SK-N-SH (cell line): ENCODE data around the gene MRPL27. TPM values are rescaled to one million over a fixed set of nuclear protein-coding genes. Genes with fewer than 3 reads are reported as not detected.

Source experiments
- CTCF ChIA-PET: fragments of 300-600, 350-600 bp; formaldehyde crosslinking; extraction: SDS; loops from one replicate; lab custom pipeline; 2021; lab: Yijun Ruan, JAX
- POLR2A ChIA-PET: fragments of 350-600 bp; sonication (Branson Sonifier 250); formaldehyde crosslinking; extraction: SDS; loops from one replicate; lab custom pipeline; 2020; ENCODE audit warnings: antibody characterized with exemption, inconsistent platforms; lab: Yijun Ruan, JAX
- DNase-seq: peaks from one replicate; pipeline ENCODE4 v3.0.0; 2012
- H2AFZ ChIP-seq: fragments of 200-600 bp; sonication (generic); 2 replicates; pipeline ENCODE4 v1.8.1; 2016; ENCODE audit warnings: antibody characterized with exemption, mild to moderate bottlenecking, low read depth
- H3F3A ChIP-seq: fragments of 200-600 bp; sonication (generic); replicated peaks from 2 replicates; pipeline ENCODE3; 2016; ENCODE audit warnings: antibody characterized with exemption, mild to moderate bottlenecking; ENCODE audit not compliant: insufficient read depth
- H3K27ac ChIP-seq, 2 experiments: fragments of 200-500 bp in 1 of 2; fragments of 200-600 bp in 1 of 2; sonication (Bioruptor generic) in 1 of 2; sonication (generic), shearing (Covaris generic) in 1 of 2; 2 replicates each; pipeline versions ENCODE4 v1.5.1 to v1.6.1; 2014 to 2016; ENCODE audit warnings: low read depth in 2 of 2, inconsistent platforms in 1 of 2, low read length in 1 of 2, mild to moderate bottlenecking in 1 of 2, mixed read lengths in 1 of 2
- H3K27me3 ChIP-seq: fragments of 200-600 bp; sonication (generic), shearing (Covaris generic); 2 replicates; pipeline ENCODE4 v1.6.1; 2016; ENCODE audit warnings: mixed run types; ENCODE audit not compliant: insufficient read depth
- H3K36me3 ChIP-seq, 2 experiments: fragments of 200-500 bp in 1 of 2; fragments of 200-600 bp in 1 of 2; sonication (Bioruptor generic) in 1 of 2; sonication (generic) in 1 of 2; replicated peaks in 1 of 2; 2 replicates each; pipeline versions ENCODE3 to v1.5.1; 2014 to 2016; ENCODE audit warnings: low read length in 1 of 2, mild to moderate bottlenecking in 1 of 2; ENCODE audit not compliant: insufficient read depth in 2 of 2, control insufficient read depth in 1 of 2
- H3K4me1 ChIP-seq, 2 experiments: fragments of 200-500 bp in 1 of 2; fragments of 200-600 bp in 1 of 2; sonication (Bioruptor generic) in 1 of 2; sonication (generic), shearing (Covaris generic) in 1 of 2; 2 replicates each; pipeline versions ENCODE4 v1.5.1 to v1.6.1; 2014 to 2016; ENCODE audit warnings: low read depth in 1 of 2, low read length in 1 of 2, mixed run types in 1 of 2; ENCODE audit not compliant: insufficient read depth in 2 of 2, control insufficient read depth in 1 of 2
- H3K4me2 ChIP-seq: fragments of 200-600 bp; sonication (generic), shearing (Covaris generic); 2 replicates; pipeline ENCODE4 v1.6.1; 2017; ENCODE audit warnings: mixed run types
- H3K4me3 ChIP-seq, 2 experiments: fragments of 200-500 bp in 1 of 2; fragments of 200-600 bp in 1 of 2; sonication (Bioruptor generic) in 1 of 2; sonication (generic), shearing (Covaris generic) in 1 of 2; 2 replicates each; pipeline versions ENCODE4 v1.5.1 to v1.8.1; 2014 to 2016; ENCODE audit warnings: low read depth in 2 of 2, inconsistent platforms in 1 of 2, low read length in 1 of 2, mild to moderate bottlenecking in 1 of 2, mixed read lengths in 1 of 2, moderate library complexity in 1 of 2
- H3K79me2 ChIP-seq: fragments of 200-600 bp; sonication (generic); 2 replicates; pipeline ENCODE4 v1.8.1; 2017; ENCODE audit warnings: mild to moderate bottlenecking; ENCODE audit not compliant: insufficient read depth
- H3K9ac ChIP-seq: fragments of 200-600 bp; sonication (generic); 2 replicates; pipeline ENCODE4 v1.6.1; 2017; ENCODE audit warnings: mixed run types
- H3K9me2 ChIP-seq: fragments of 200-600 bp; sonication (generic); 2 replicates; pipeline ENCODE4 v1.6.1; 2017; ENCODE audit warnings: mixed run types
- H3K9me3 ChIP-seq: fragments of 200-600 bp; sonication (generic); 2 replicates; pipeline ENCODE4 v1.6.1; 2017; ENCODE audit warnings: mixed run types, mild to moderate bottlenecking, moderate library complexity
- H4K20me1 ChIP-seq: fragments of 200-600 bp; sonication (generic); 2 replicates; pipeline ENCODE4 v1.6.1; 2017; ENCODE audit warnings: mild to moderate bottlenecking, mixed run types; ENCODE audit not compliant: insufficient read depth
- CHD2 ChIP-seq: fragments of 150-350 bp; IDR thresholded peaks from 2 replicates; pipeline ENCODE4 v1.6.1; 2018; ENCODE audit warnings: low read length; ENCODE audit not compliant: partially characterized antibody
- EP300 ChIP-seq, 2 experiments: IDR thresholded peaks; 2 replicates each; pipeline versions ENCODE4 v1.4.0 to v1.6.1; 2012; ENCODE audit warnings: borderline replicate concordance in 1 of 2, low read depth in 1 of 2, low read length in 1 of 2
- FOSL2 ChIP-seq: IDR thresholded peaks from 2 replicates; pipeline ENCODE4 v1.4.0; 2012; ENCODE audit warnings: low read depth, mild to moderate bottlenecking, moderate library complexity, borderline replicate concordance
- GATA2 ChIP-seq: sonication (generic); formaldehyde crosslinking; IDR thresholded peaks from 2 replicates; pipeline ENCODE4 v1.5.0; 2020; ENCODE audit warnings: mild to moderate bottlenecking, missing genetic modification reagents
- JUND ChIP-seq: IDR thresholded peaks from 2 replicates; pipeline ENCODE4 v1.4.0; 2012
- MEF2A ChIP-seq: IDR thresholded peaks from 2 replicates; pipeline ENCODE4 v1.4.0; 2012; ENCODE audit warnings: low read depth, borderline replicate concordance
- MXI1 ChIP-seq: IDR thresholded peaks from 2 replicates; pipeline ENCODE4 v1.6.1; 2012; ENCODE audit warnings: mild to moderate bottlenecking, low read depth, low read length, improper control_type of control experiment
- NRF1 ChIP-seq: IDR thresholded peaks from 2 replicates; pipeline ENCODE4 v1.6.1; 2012; ENCODE audit warnings: low read depth, mild to moderate bottlenecking, low read length
- POLR2AphosphoS5 ChIP-seq: IDR thresholded peaks from 2 replicates; pipeline ENCODE4 v1.6.1; 2012; ENCODE audit warnings: low read depth, low read length
- RCOR1 ChIP-seq: fragments of 150-350 bp; IDR thresholded peaks from 2 replicates; pipeline ENCODE4 v1.6.1; 2017; ENCODE audit warnings: antibody characterized with exemption, low read length
- RFX5 ChIP-seq: IDR thresholded peaks from 2 replicates; pipeline ENCODE4 v1.6.1; 2012; ENCODE audit warnings: mild to moderate bottlenecking, improper control_type of control experiment, low read length
- SIN3A ChIP-seq: IDR thresholded peaks from 2 replicates; pipeline ENCODE4 v1.6.1; 2012; ENCODE audit warnings: low read depth, mild to moderate bottlenecking, low read length, moderate library complexity, borderline replicate concordance
- SMC3 ChIP-seq: IDR thresholded peaks from 2 replicates; pipeline ENCODE4 v1.6.1; 2012; ENCODE audit warnings: low read depth, low read length, improper control_type of control experiment
- TAF1 ChIP-seq: IDR thresholded peaks from 2 replicates; pipeline ENCODE4 v1.6.1; 2012; ENCODE audit warnings: low read depth, mild to moderate bottlenecking, low read length, moderate library complexity, borderline replicate concordance
- TCF12 ChIP-seq: IDR thresholded peaks from 2 replicates; pipeline ENCODE4 v1.4.0; 2012
- TEAD4 ChIP-seq: IDR thresholded peaks from 2 replicates; pipeline ENCODE4 v1.4.0; 2012; ENCODE audit warnings: mild to moderate bottlenecking, borderline replicate concordance; ENCODE audit not compliant: insufficient read depth
- WGBS: methylation state at CpG from one replicate; pipeline ENCODE4 v1.1.6; 2017; ENCODE audit warnings: low lambda C conversion rate; 5-methylcytosine and 5-hydroxymethylcytosine counted together
- polyA plus RNA-seq, 3 experiments: library from polyadenylated mRNA; depleted of rRNA; stranded (reverse); fragments of >200 nt; gene quantifications; 2 replicates each; pipeline ENCODE4 v1.2.3, GENCODE V29; 2012
- TF ChIP-seq, protein P1 (sequence below): fragments of 150-350 bp; IDR thresholded peaks from 2 replicates; pipeline ENCODE4 v1.6.1; 2016; ENCODE audit warnings: mild to moderate bottlenecking, low read depth, low read length

The MRPL27 gene
- polyA plus RNA-seq, 1 of the 3 experiments (the other 2 are of a cell fraction), result 266 TPM

DNA sequence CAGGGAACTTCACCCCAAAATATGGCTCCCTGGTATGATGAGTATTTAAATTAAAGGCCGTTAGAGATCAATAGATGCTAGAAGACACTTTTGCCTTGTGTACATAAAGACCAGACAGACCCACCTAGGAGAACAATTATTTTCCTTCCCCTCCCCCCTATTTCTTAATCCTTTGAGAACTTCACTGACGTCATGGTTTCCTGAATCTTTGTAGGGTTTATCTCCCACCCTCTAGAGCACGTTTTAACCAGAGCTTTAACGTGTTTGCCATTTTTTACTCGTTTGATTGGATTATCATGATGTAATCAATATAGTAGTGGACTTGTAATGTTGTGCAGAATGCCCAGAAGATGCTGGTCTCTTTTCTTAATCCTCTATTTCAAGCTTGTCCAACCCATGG is 49.9 kb downstream of the MRPL27 start:
- H3K27me3 ChIP-seq, result no peaks in the 10 kb centered on the region
- H3K4me1 ChIP-seq, result no peaks in the 10 kb centered on the region
- no peak overlapping the region for H2AFZ ChIP-seq
- H3K27ac ChIP-seq, result no peak overlapping the region
- no peaks in the 10 kb centered on the region for H3K36me3 ChIP-seq
- TF ChIP-seq POLR2AphosphoS5, result no peak
- TF ChIP-seq, protein P1, sequence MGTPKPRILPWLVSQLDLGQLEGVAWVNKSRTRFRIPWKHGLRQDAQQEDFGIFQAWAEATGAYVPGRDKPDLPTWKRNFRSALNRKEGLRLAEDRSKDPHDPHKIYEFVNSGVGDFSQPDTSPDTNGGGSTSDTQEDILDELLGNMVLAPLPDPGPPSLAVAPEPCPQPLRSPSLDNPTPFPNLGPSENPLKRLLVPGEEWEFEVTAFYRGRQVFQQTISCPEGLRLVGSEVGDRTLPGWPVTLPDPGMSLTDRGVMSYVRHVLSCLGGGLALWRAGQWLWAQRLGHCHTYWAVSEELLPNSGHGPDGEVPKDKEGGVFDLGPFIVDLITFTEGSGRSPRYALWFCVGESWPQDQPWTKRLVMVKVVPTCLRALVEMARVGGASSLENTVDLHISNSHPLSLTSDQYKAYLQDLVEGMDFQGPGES, result no peak
- TF ChIP-seq RCOR1, result no peak
- TF ChIP-seq SMC3, result no peak
- TF ChIP-seq EP300 (IDR thresholded peaks at IDR 0.05; ENCODE audit: borderline replicate concordance in 1 of 2, low read depth in 1 of 2, low read length in 1 of 2), result no peak
- TF ChIP-seq TEAD4, result no peak
- no peak for TF ChIP-seq TCF12
- TF ChIP-seq FOSL2, result no peak
- no peak for TF ChIP-seq MEF2A
- TF ChIP-seq MXI1, result no peak
- no peak for TF ChIP-seq TAF1
- no peak for TF ChIP-seq JUND
- H3F3A ChIP-seq, result peaks cover 11% of the 10 kb centered on the region
- DNase-seq, result no peak
- 73% methylated on average over 5 of the region's 5 CpGs for WGBS
- ChIA-PET CTCF (interaction anchor here (0.9 to 5.9 kb wide), 11 partner anchors 8 to 156 kb away, joined by 3 to 36 read pairs (median 5); partner anchors contain the start of genes COL1A1 and LRRC59), POLR2A (no interaction called here)
- H3K9ac ChIP-seq, result no peak overlapping the region
- H3K79me2 ChIP-seq, result no peaks in the 10 kb centered on the region
- no peaks in the 10 kb centered on the region for H4K20me1 ChIP-seq
- H3K4me2 ChIP-seq, result no peak overlapping the region
- no peaks in the 10 kb centered on the region for H3K9me2 ChIP-seq
- no peaks in the 10 kb centered on the region for H3K9me3 ChIP-seq
- no peak overlapping the region for H3K4me3 ChIP-seq

DNA sequence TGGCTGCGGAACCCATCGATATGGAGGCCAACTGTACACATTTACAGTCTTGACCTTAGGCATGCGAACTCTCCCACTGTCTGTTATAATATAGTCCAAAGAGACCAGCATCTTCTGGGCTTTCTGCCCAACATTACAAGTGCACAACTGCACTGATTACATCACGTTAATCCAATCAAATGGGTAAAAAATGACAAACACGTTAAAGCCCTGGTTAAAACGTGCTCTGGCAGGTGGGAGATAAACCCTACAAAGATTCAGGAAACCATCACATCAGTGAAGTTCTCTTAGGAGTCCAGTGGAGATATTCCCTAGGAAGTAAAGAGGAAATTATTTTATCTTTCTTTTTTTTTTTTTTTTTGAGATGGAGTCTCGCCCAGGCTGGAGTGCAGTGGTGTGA is 50.7 kb downstream of the MRPL27 start:
- 47% methylated on average over 7 of the region's 7 CpGs for WGBS
- H3K9me3 ChIP-seq, result no peaks in the 10 kb centered on the region
- no peak overlapping the region for H3K4me3 ChIP-seq
- no peaks in the 10 kb centered on the region; a peak in 1 of 4 replicates for H3K4me1 ChIP-seq
- ChIA-PET POLR2A (no interaction called here), CTCF (interaction anchor here (1.2 to 5.9 kb wide), 6 partner anchors 9 to 121 kb away, joined by 3 to 36 read pairs (median 8); partner anchors contain the start of genes COL1A1 and LRRC59)
- peak; percentile 65 for DNase-seq
- H2AFZ ChIP-seq, result no peak overlapping the region
- H3K9ac ChIP-seq, result no peak overlapping the region
- TF ChIP-seq RFX5 (0 out of 2 replicates have a peak, but pooled peaks have one; percentile 10), CHD2 (peak; percentile 69), TCF12 (peak; percentile 33; the same call in 1 of the 2 replicates), NRF1 (no peak), RCOR1 (peak; percentile 98), SIN3A (0 out of 2 replicates have a peak, but pooled peaks have one; percentile 34), GATA2 (CRISPR knock-in tag) (peak; percentile 94), JUND (no peak), MXI1 (peak; percentile 82; the same call in 1 of the 2 replicates), EP300 (IDR thresholded peaks at IDR 0.05; ENCODE audit: borderline replicate concordance in 1 of 2, low read depth in 1 of 2, low read length in 1 of 2) (peak in 1 of 2 experiments; percentile 79; a peak in 1 of 4 replicates)
- H3K27ac ChIP-seq, result no peak overlapping the region
- no peaks in the 10 kb centered on the region for H3K36me3 ChIP-seq
- H3K9me2 ChIP-seq, result no peaks in the 10 kb centered on the region
- H3K27me3 ChIP-seq, result no peaks in the 10 kb centered on the region
- H3K4me2 ChIP-seq, result no peak overlapping the region
- peaks cover 11% of the 10 kb centered on the region for H3F3A ChIP-seq
- H3K79me2 ChIP-seq, result no peaks in the 10 kb centered on the region
- no peaks in the 10 kb centered on the region for H4K20me1 ChIP-seq
